Gastroesophageal sphincter (tissue), 3 donors: Measurements from ENCODE around the gene DUSP18.

ENCODE experiments used
- EP300 ChIP-seq: sonication (generic); formaldehyde crosslinking; IDR thresholded peaks from one replicate; pipeline ENCODE4 v1.6.1; 2017; ENCODE audit warnings: antibody characterized with exemption, mild to moderate bottlenecking
- POLR2A ChIP-seq, 2 donors: fragments of 450-650 bp; IDR thresholded peaks; one replicate each; pipeline ENCODE4 v1.6.1; 2017; ENCODE audit warnings: antibody characterized with exemption in 2 of 2, mild to moderate bottlenecking in 2 of 2, moderate library complexity in 1 of 2
- POLR2AphosphoS5 ChIP-seq: sonication (generic); formaldehyde crosslinking; IDR thresholded peaks from one replicate; pipeline ENCODE4 v1.6.1; 2017; ENCODE audit warnings: antibody characterized with exemption
- TF ChIP-seq, protein P1 (sequence below), 4 experiments: fragments of 200-600 bp in 2 of 4; fragments of 450-650 bp in 2 of 4; sonication (generic) in 1 of 4; IDR thresholded peaks; one replicate each; pipeline ENCODE4 v1.5.1; 2017 to 2019; ENCODE audit warnings: antibody characterized with exemption in 4 of 4, mild to moderate bottlenecking in 2 of 4, moderate library complexity in 2 of 4

DNA sequence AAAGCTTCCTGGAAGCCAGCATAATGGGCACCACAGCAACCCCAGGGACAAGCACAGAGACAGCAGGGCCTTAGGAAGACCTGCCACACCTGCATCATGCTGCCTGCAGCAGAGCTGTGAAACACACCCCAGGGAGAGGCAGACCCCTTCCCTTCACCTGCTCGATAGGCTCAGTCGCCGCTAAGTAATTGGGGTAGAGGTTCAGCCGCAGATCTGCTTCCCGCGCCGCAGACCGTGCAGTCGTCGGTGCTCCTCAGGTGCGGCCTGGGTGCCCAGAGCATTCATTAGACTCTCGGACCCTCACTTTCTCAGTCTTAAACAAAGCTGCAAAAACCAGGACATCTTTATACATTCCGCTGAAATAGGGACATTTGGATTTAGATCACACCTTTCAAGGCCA is 2.9 kb downstream of the DUSP18 start:
- TF ChIP-seq POLR2A (IDR thresholded peaks at IDR 0.05) (no peak), POLR2AphosphoS5 (no peak), EP300 (no peak)
- TF ChIP-seq, protein P1, sequence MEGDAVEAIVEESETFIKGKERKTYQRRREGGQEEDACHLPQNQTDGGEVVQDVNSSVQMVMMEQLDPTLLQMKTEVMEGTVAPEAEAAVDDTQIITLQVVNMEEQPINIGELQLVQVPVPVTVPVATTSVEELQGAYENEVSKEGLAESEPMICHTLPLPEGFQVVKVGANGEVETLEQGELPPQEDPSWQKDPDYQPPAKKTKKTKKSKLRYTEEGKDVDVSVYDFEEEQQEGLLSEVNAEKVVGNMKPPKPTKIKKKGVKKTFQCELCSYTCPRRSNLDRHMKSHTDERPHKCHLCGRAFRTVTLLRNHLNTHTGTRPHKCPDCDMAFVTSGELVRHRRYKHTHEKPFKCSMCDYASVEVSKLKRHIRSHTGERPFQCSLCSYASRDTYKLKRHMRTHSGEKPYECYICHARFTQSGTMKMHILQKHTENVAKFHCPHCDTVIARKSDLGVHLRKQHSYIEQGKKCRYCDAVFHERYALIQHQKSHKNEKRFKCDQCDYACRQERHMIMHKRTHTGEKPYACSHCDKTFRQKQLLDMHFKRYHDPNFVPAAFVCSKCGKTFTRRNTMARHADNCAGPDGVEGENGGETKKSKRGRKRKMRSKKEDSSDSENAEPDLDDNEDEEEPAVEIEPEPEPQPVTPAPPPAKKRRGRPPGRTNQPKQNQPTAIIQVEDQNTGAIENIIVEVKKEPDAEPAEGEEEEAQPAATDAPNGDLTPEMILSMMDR (IDR thresholded peaks at IDR 0.05) = no peak
